Pancreas (tissue), 10 donors: ENCODE measurements around the gene ZNF740. TPM values are rescaled to one million over a fixed set of nuclear protein-coding genes. Genes with fewer than 3 reads are reported as not detected.

Source experiments
- ATAC-seq, 4 donors: fragments of 200-7000 bp; cut with Tn5 transposase; one replicate each; pipeline versions ENCODE4 v1.8.0 to v1.9.1; 2020; ENCODE audit warnings: mild to moderate bottlenecking in 4 of 4, moderate library complexity in 4 of 4
- DNase-seq, 6 donors: peaks; one replicate each; pipeline ENCODE4 v3.0.0-alpha.2; 2020
- FAIRE-seq: peaks from 2 replicates; lab custom pipeline; 2012; peaks lifted over from hg19 to GRCh38; lab: Jason Lieb, UNC
- H3K27ac ChIP-seq, 4 donors: fragments of 200-600 bp; sonication (generic); 1 replicate in 3 of 4; 2 replicates in 1 of 4; pipeline versions ENCODE4 v1.5.0 to v1.8.0; 2020
- H3K27me3 ChIP-seq, 4 donors: fragments of 200-600 bp; one replicate each; pipeline ENCODE4 v1.8.0; 2021
- H3K36me3 ChIP-seq, 3 donors: fragments of 200-600 bp; sonication (generic) in 1 of 3; one replicate each; pipeline versions ENCODE4 v1.5.0 to v1.8.0; 2020 to 2021
- H3K4me1 ChIP-seq, 3 donors: fragments of 200-600 bp; one replicate each; pipeline ENCODE4 v1.8.0; 2021
- H3K4me3 ChIP-seq, 4 donors: fragments of 200-600 bp; sonication (generic) in 2 of 4; one replicate each; pipeline versions ENCODE4 v1.5.0 to v1.8.0; 2020 to 2021
- H3K9me3 ChIP-seq, 4 donors: fragments of 200-600 bp; one replicate each; pipeline ENCODE4 v1.8.0; 2021
- CTCF ChIP-seq, 4 donors: fragments of 200-600 bp; sonication (generic) in 3 of 4; IDR thresholded peaks; one replicate each; pipeline versions ENCODE4 v1.5.0 to v1.8.0; 2021; ENCODE audit warnings: antibody characterized with exemption in 4 of 4
- WGBS, 2 donors: extraction: QIAGEN DNeasy Blood & Tissue Kit; methylation state at CpG; one replicate each; pipeline ENCODE4 v1.1.7; 2013; 5-methylcytosine and 5-hydroxymethylcytosine counted together
- intact Hi-C, 3 donors: fragments of 100-400 bp; cut with DNase I; formaldehyde crosslinking; loops; one replicate each; pipeline versions ENCODE4 v1.11.1 to v1.14.2; 2022
- polyA plus RNA-seq, 2 donors: library from polyadenylated mRNA; stranded (reverse); fragments of 200-250 nt; gene quantifications; one replicate each; pipeline ENCODE4 v1.2.3, GENCODE V29; 2013
- total RNA-seq, 6 donors: library from RNA; stranded (reverse); fragmentation: NEBNext Ultra II Directional in 4 of 6; extraction: Animal tissue kit (Norgen Biotek cat#: 25700) in 4 of 6; gene quantifications; one replicate each; pipeline versions ENCODE4 v1.2.1 to v1.2.4, GENCODE V29; 2021 to 2023
- donor health status: healthy with polysubstance abuse.
- donor health status: DM: no; HTN: no; CAD: no; lungs with moderate emphysema.
- donor health status: DM: no; HTN: no; CAD: no.
- donor health status: control.
- donor health status: control.
- donor health status: Bipolar disorder and iron deficiency.
- donor health status: DM: yes; HTN: yes; CAD: no.
- donor health status: DM: no; HTN: no; CAD: no.
- donor health status: DM: no; HTN: no; CAD: no.
- donor health status: DM: yes; HTN: yes; CAD: no.

ZNF740 gene
- total and polyA plus RNA-seq, 8 donors = 5.2 to 33.1 (median 17.8) TPM

GRCh38 chr12:53239643-53240258 is 59.2 kb downstream of the ZNF740 start:
- H3K4me3 ChIP-seq = no peak overlapping the region
- intact Hi-C loops = no loop called here
- DNase-seq (no peak), ATAC-seq (no peak), FAIRE-seq (no peak)
- H3K27ac ChIP-seq = no peak overlapping the region
- no peaks in the 10 kb centered on the region for H3K4me1 ChIP-seq
- 78 to 88% methylated on average over 10 of the region's 10 CpGs for WGBS, 2 donors
- no peaks in the 10 kb centered on the region for H3K9me3 ChIP-seq
- no peaks in the 10 kb centered on the region for H3K36me3 ChIP-seq
- TF ChIP-seq CTCF (IDR thresholded peaks at IDR 0.05) = no peak
- no peaks in the 10 kb centered on the region for H3K27me3 ChIP-seq

DNA sequence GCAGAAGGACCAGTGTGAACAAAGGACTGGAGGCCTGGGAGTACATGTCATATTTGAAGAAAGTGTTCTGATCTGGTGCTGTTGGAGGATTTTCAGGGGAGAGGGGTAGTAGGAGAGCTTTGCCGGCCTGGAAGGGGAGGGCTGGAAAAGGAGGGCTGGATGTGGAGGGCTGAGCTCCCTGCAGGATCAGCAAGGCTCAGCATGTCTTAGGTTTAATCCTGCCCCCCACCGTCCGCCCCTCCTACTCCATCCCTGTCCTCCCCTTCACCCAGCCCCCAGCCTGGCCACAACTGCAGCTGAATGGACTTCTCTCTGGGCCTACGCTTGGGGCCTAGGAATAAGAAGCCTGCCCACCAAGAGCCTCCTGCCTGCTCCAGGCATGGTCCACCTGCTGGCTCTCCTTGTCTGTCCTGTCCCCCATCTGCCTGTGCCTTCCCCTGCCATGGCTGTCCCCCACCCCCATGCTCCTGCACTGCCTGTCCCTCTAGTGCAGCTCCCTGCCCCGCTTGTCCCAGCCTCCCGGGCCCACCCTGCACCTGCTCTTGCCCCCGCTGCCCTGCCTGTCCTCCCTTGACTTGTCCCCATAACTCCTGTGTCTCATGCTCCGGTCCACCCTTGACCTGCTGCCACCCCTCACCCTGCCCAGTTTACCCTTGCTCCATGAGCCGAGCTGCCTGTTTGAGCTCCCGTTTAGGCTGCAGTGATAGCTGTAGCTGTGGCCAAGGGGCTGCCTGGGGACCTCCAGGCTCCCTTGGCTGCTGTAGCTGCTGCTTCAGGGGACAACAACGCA is 61.3 kb downstream of the ZNF740 start:
- no peaks in the 10 kb centered on the region for H3K36me3 ChIP-seq

GRCh38 chr12:53244337-53244736 is 63.8 kb downstream of the ZNF740 start:
- ATAC-seq (no peak), DNase-seq (no peak), FAIRE-seq (no peak)
- Histone ChIP-seq H3K4me3 (no peak overlapping the region), H3K36me3 (no peaks in the 10 kb centered on the region), H3K4me1 (no peaks in the 10 kb centered on the region), H3K9me3 (no peaks in the 10 kb centered on the region), H3K27me3 (no peaks in the 10 kb centered on the region), H3K27ac (no peak overlapping the region)
- TF ChIP-seq CTCF (IDR thresholded peaks at IDR 0.05) = no peak
- 49 to 72% methylated on average over 1 of the region's 1 CpG for WGBS, 2 donors
- intact Hi-C loops = no loop called here

More for the DNA sequence above, 61.3 kb downstream of the ZNF740 start:
- FAIRE-seq (no peak), ATAC-seq (no peak), DNase-seq (no peak)
- H3K4me3 ChIP-seq = no peak overlapping the region
- 65 to 66% methylated on average over 11 of the region's 11 CpGs for WGBS, 2 donors
- H3K27me3 ChIP-seq = no peaks in the 10 kb centered on the region
- no peaks in the 10 kb centered on the region for H3K9me3 ChIP-seq
- H3K4me1 ChIP-seq = no peaks in the 10 kb centered on the region
- intact Hi-C loops = no loop called here
- no peak for TF ChIP-seq CTCF (IDR thresholded peaks at IDR 0.05)
- no peak overlapping the region for H3K27ac ChIP-seq

Other genes with a start within 250 kb of the ZNF740 start
- 100 to 1,000 TPM; 309 to 595 (median 384) TPM for gene KRT18, start 231.6 kb upstream of the ZNF740 start, total RNA-seq
- gene KRT18, start 231.6 kb upstream of the ZNF740 start, polyA plus RNA-seq = 100 to 1,000 TPM; 526 to 610 TPM
- 100 to 1,000 TPM; 343 to 522 (median 446) TPM for gene EIF4B, start 174.3 kb upstream of the ZNF740 start, total RNA-seq
- gene EIF4B, start 174.3 kb upstream of the ZNF740 start, polyA plus RNA-seq = 10 to 100 TPM; 72.8 to 88.6 TPM
- 10 to 100 TPM; 22.7 to 52.6 (median 28.2) TPM for gene TNS2, start 130.7 kb upstream of the ZNF740 start, total RNA-seq
- gene TNS2, start 130.7 kb upstream of the ZNF740 start, polyA plus RNA-seq = 100 to 1,000 TPM; 135 to 183 TPM
- 10 to 100 TPM; 37.1 to 47.2 (median 40.1) TPM for gene SPRYD3, start 101.3 kb upstream of the ZNF740 start, total RNA-seq
- gene SPRYD3, start 101.3 kb upstream of the ZNF740 start, polyA plus RNA-seq = 10 to 100 TPM; 25.7 to 36.1 TPM
- gene IGFBP6, start 83.1 kb upstream of the ZNF740 start, total RNA-seq = 10 to 100 TPM in 3 of 6 donors, 1 to 10 TPM in 3; 2.2 to 21.8 (median 9.2) TPM
- 10 to 100 TPM; 24.5 to 32.8 TPM for gene IGFBP6, start 83.1 kb upstream of the ZNF740 start, polyA plus RNA-seq
- gene SOAT2, start 77.2 kb upstream of the ZNF740 start, total RNA-seq = under 1 TPM in 2 of 6 donors, not detected in 4; 0.09 to 0.18 TPM
- under 1 TPM; 0.15 to 0.54 TPM for gene SOAT2, start 77.2 kb upstream of the ZNF740 start, polyA plus RNA-seq
- 10 to 100 TPM; 10.1 to 28.4 (median 16.1) TPM for gene CSAD, start 203 bp downstream of the ZNF740 start, total RNA-seq
- gene CSAD, start 203 bp downstream of the ZNF740 start, polyA plus RNA-seq = 10 to 100 TPM; 78.5 to 83.2 TPM
- 1 to 10 TPM; 1.1 to 1.7 (median 1.4) TPM for gene ITGB7, start 26.5 kb downstream of the ZNF740 start, total RNA-seq
- gene ITGB7, start 26.5 kb downstream of the ZNF740 start, polyA plus RNA-seq = 1 to 10 TPM; 1.6 to 1.8 TPM
- 10 to 100 TPM in 2 of 6 donors, 1 to 10 TPM in 4; 4.4 to 18.7 (median 7.4) TPM for gene RARG, start 51.5 kb downstream of the ZNF740 start, total RNA-seq
- gene RARG, start 51.5 kb downstream of the ZNF740 start, polyA plus RNA-seq = 10 to 100 TPM; 10.3 to 11.7 TPM
- under 1 TPM; 0.09 to 0.81 (median 0.50) TPM for gene ESPL1, start 87.6 kb downstream of the ZNF740 start, total RNA-seq
- under 1 TPM; 0.09 to 0.27 TPM for gene ESPL1, start 87.6 kb downstream of the ZNF740 start, polyA plus RNA-seq
- 100 to 1,000 TPM; 203 to 247 (median 231) TPM for gene PFDN5, start 114.8 kb downstream of the ZNF740 start, total RNA-seq
- gene PFDN5, start 114.8 kb downstream of the ZNF740 start, polyA plus RNA-seq = 100 to 1,000 TPM; 874 to 875 TPM
- gene MYG1, start 119.0 kb downstream of the ZNF740 start, total RNA-seq = 10 to 100 TPM; 25.4 to 34.1 (median 30.6) TPM
- gene MYG1, start 119.0 kb downstream of the ZNF740 start, polyA plus RNA-seq = 10 to 100 TPM; 58.1 to 76.9 TPM
- 10 to 100 TPM; 18.6 to 37.0 (median 22.6) TPM for gene AAAS, start 140.9 kb downstream of the ZNF740 start, total RNA-seq
- gene AAAS, start 140.9 kb downstream of the ZNF740 start, polyA plus RNA-seq = 10 to 100 TPM; 51.7 to 61.1 TPM
- not detected for gene SP7, start 155.6 kb downstream of the ZNF740 start, total RNA-seq
- gene SP7, start 155.6 kb downstream of the ZNF740 start, polyA plus RNA-seq = not detected
- 10 to 100 TPM; 25.1 to 48.4 (median 32.5) TPM for gene SP1, start 199.5 kb downstream of the ZNF740 start, total RNA-seq
- gene SP1, start 199.5 kb downstream of the ZNF740 start, polyA plus RNA-seq = 10 to 100 TPM in 1 of 2 donors, 1 to 10 TPM in 1; 8.4 to 10.8 TPM
- gene AMHR2, start 243.1 kb downstream of the ZNF740 start, total RNA-seq = 1 to 10 TPM; 1.7 to 8.1 (median 3.0) TPM
- gene AMHR2, start 243.1 kb downstream of the ZNF740 start, polyA plus RNA-seq = 1 to 10 TPM; 2.5 to 2.9 TPM